HUES64 (cell line): ENCODE data around the gene KCNH1. TPM values are rescaled to one million over a fixed set of nuclear protein-coding genes. Genes with fewer than 3 reads are reported as not detected.

Experiments
- H3K27ac ChIP-seq: 2 replicates; pipeline ENCODE4 v1.7.0; 2013; ENCODE audit warnings: low read depth, low read length, inconsistent platforms
- H3K27me3 ChIP-seq: 2 replicates; pipeline ENCODE4 v1.6.1; 2013; ENCODE audit warnings: mild to moderate bottlenecking, low read length; ENCODE audit not compliant: insufficient read depth
- H3K36me3 ChIP-seq: 2 replicates; pipeline ENCODE4 v1.6.1; 2013; ENCODE audit warnings: mild to moderate bottlenecking, low read length; ENCODE audit not compliant: insufficient read depth
- H3K4me1 ChIP-seq: 2 replicates; pipeline ENCODE4 v1.6.1; 2013; ENCODE audit warnings: mild to moderate bottlenecking, low read length, moderate library complexity; ENCODE audit not compliant: insufficient read depth
- H3K4me3 ChIP-seq: 2 replicates; pipeline ENCODE4 v1.5.1; 2013; ENCODE audit warnings: mild to moderate bottlenecking, low read length, moderate library complexity
- H3K9ac ChIP-seq: 2 replicates; pipeline ENCODE4 v1.6.1; 2013; ENCODE audit warnings: mild to moderate bottlenecking, low read depth, low read length
- H3K9me3 ChIP-seq: 2 replicates; pipeline ENCODE4 v1.6.1; 2013; ENCODE audit warnings: low read depth, low read length; ENCODE audit not compliant: insufficient read depth
- WGBS: fragments of 150-250, 120-280 bp; methylation state at CpG from one replicate; pipeline ENCODE4 v1.1.7; 2013; ENCODE audit warnings: missing lambda C conversion rate; 5-methylcytosine and 5-hydroxymethylcytosine counted together
- polyA plus RNA-seq, 2 experiments: library from polyadenylated mRNA; stranded (reverse); fragments of 50-300 nt; gene quantifications; one replicate each; pipeline ENCODE4 v1.2.3, GENCODE V29; 2013

KCNH1 gene
- 0.25 TPM for polyA plus RNA-seq (2013, experiment 1 of 2)
- polyA plus RNA-seq (2013, experiment 2 of 2): 0.19 TPM

GRCh38 chr1:211133836-211134669 lies at the start of gene KCNH1:
Gene KCNH1 (minus strand): TSS chr1:211134148. CDS start chr1:211133945, 203 bp downstream.
- no peaks in the 10 kb centered on the region for H3K36me3 ChIP-seq
- no peaks in the 10 kb centered on the region for H3K9me3 ChIP-seq
- no peaks in the 10 kb centered on the region for H3K4me1 ChIP-seq
- H3K4me3 ChIP-seq: peak within 1 kb of the TSS; percentile 66
- peak within 1 kb of the TSS; percentile 55 for H3K9ac ChIP-seq
- peaks cover 35% of the 10 kb centered on the region for H3K27me3 ChIP-seq
- 3% methylated on average over 61 of the region's 61 CpGs for WGBS
- no peak within 1 kb of the TSS for H3K27ac ChIP-seq

- Histone ChIP-seq H3K9me3 (no peaks in the 10 kb centered on the region), H3K36me3 (no peaks in the 10 kb centered on the region), H3K9ac (no peak overlapping the region), H3K27me3 (no peaks in the 10 kb centered on the region), H3K27ac (no peak overlapping the region), H3K4me3 (no peak overlapping the region), H3K4me1 (no peaks in the 10 kb centered on the region)
- 91% methylated on average over 2 of the region's 2 CpGs for whole genome bisulfite sequencing
These were observed 48.8 kb upstream of the KCNH1 start for GRCh38 chr1:211182746-211183145.

- WGBS: 92% methylated on average over 1 of the region's 2 CpGs
- Histone ChIP-seq H3K9ac (no peak overlapping the region), H3K27me3 (no peaks in the 10 kb centered on the region), H3K36me3 (no peaks in the 10 kb centered on the region), H3K27ac (no peak overlapping the region), H3K4me1 (peaks cover 13% of the 10 kb centered on the region), H3K9me3 (peaks cover 15% of the 10 kb centered on the region; the same call in 1 of the 2 replicates), H3K4me3 (no peak overlapping the region)
These were observed 40.4 kb upstream of the KCNH1 start for GRCh38 chr1:211174375-211174774.

GRCh38 chr1:211172657-211173056 lies 38.7 kb upstream of the KCNH1 start:
- H3K27ac ChIP-seq: no peak overlapping the region
- H3K9me3 ChIP-seq: peaks cover 29% of the 10 kb centered on the region
- H3K4me1 ChIP-seq: peaks cover 13% of the 10 kb centered on the region
- no peaks in the 10 kb centered on the region for H3K27me3 ChIP-seq
- H3K4me3 ChIP-seq: no peak overlapping the region
- H3K9ac ChIP-seq: no peak overlapping the region
- H3K36me3 ChIP-seq: no peaks in the 10 kb centered on the region

- WGBS: 96% methylated on average over 1 of the region's 1 CpG
- no peak overlapping the region for H3K4me3 ChIP-seq
- H3K27me3 ChIP-seq: no peaks in the 10 kb centered on the region
- no peak overlapping the region for H3K9ac ChIP-seq
- H3K4me1 ChIP-seq: peaks cover 4% of the 10 kb centered on the region; the same call in 1 of the 2 replicates
- H3K9me3 ChIP-seq: peaks cover 29% of the 10 kb centered on the region
- H3K27ac ChIP-seq: no peak overlapping the region
- H3K36me3 ChIP-seq: no peaks in the 10 kb centered on the region
These were observed 35.4 kb upstream of the KCNH1 start for GRCh38 chr1:211169353-211169752.

GRCh38 chr1:211158866-211159265 lies 24.9 kb upstream of the KCNH1 start:
- Histone ChIP-seq H3K36me3 (no peaks in the 10 kb centered on the region), H3K9me3 (peaks cover 11% of the 10 kb centered on the region; the same call in 1 of the 2 replicates), H3K4me3 (no peak overlapping the region), H3K4me1 (no peaks in the 10 kb centered on the region), H3K27ac (no peak overlapping the region), H3K9ac (no peak overlapping the region), H3K27me3 (no peaks in the 10 kb centered on the region)
- WGBS: 96% methylated on average over 1 of the region's 1 CpG

- H3K4me3 ChIP-seq: no peak overlapping the region
- no peaks in the 10 kb centered on the region for H3K27me3 ChIP-seq
- H3K9ac ChIP-seq: no peak overlapping the region
- WGBS: 90% methylated on average over 2 of the region's 2 CpGs
- H3K36me3 ChIP-seq: no peaks in the 10 kb centered on the region
- H3K9me3 ChIP-seq: peaks cover 11% of the 10 kb centered on the region; the same call in 1 of the 2 replicates
- no peaks in the 10 kb centered on the region for H3K4me1 ChIP-seq
- H3K27ac ChIP-seq: no peak overlapping the region
These were observed 21.1 kb upstream of the KCNH1 start for GRCh38 chr1:211155040-211155439.

GRCh38 chr1:211153932-211154331 lies 20.0 kb upstream of the KCNH1 start:
- Histone ChIP-seq H3K9me3 (peaks cover 11% of the 10 kb centered on the region; the same call in 1 of the 2 replicates), H3K36me3 (no peaks in the 10 kb centered on the region), H3K4me1 (no peaks in the 10 kb centered on the region), H3K4me3 (no peak overlapping the region), H3K27me3 (no peaks in the 10 kb centered on the region), H3K9ac (no peak overlapping the region), H3K27ac (no peak overlapping the region)
- WGBS: 70% methylated on average over 1 of the region's 1 CpG

- no peak overlapping the region for H3K9ac ChIP-seq
- H3K36me3 ChIP-seq: no peaks in the 10 kb centered on the region
- peaks cover 4% of the 10 kb centered on the region; the same call in 1 of the 2 replicates for H3K4me1 ChIP-seq
- H3K27ac ChIP-seq: no peak overlapping the region
- no peaks in the 10 kb centered on the region for H3K27me3 ChIP-seq
- no peaks in the 10 kb centered on the region for H3K9me3 ChIP-seq
- WGBS: 94% methylated on average over 4 of the region's 5 CpGs
- H3K4me3 ChIP-seq: no peak overlapping the region
These were observed 14.4 kb upstream of the KCNH1 start for GRCh38 chr1:211148366-211148765.

- H3K9me3 ChIP-seq: no peaks in the 10 kb centered on the region
- no peak overlapping the region for H3K27ac ChIP-seq
- WGBS: 89% methylated on average over 4 of the region's 4 CpGs
- peaks cover 4% of the 10 kb centered on the region; the same call in 1 of the 2 replicates for H3K4me1 ChIP-seq
- H3K27me3 ChIP-seq: no peaks in the 10 kb centered on the region
- H3K4me3 ChIP-seq: no peak overlapping the region
- H3K9ac ChIP-seq: no peak overlapping the region
- H3K36me3 ChIP-seq: no peaks in the 10 kb centered on the region
These were observed 12.0 kb upstream of the KCNH1 start for GRCh38 chr1:211145944-211146343.

- Histone ChIP-seq H3K36me3 (no peaks in the 10 kb centered on the region), H3K9me3 (no peaks in the 10 kb centered on the region), H3K4me1 (no peaks in the 10 kb centered on the region), H3K27me3 (peaks cover 35% of the 10 kb centered on the region), H3K27ac (no peak overlapping the region), H3K4me3 (no peak overlapping the region), H3K9ac (no peak overlapping the region)
- WGBS: 59% methylated on average over 4 of the region's 5 CpGs
These were observed 1.5 kb upstream of the KCNH1 start for GRCh38 chr1:211135342-211135950.
